ENCODE data around the gene THAP6.

THAP6 gene

DNA sequence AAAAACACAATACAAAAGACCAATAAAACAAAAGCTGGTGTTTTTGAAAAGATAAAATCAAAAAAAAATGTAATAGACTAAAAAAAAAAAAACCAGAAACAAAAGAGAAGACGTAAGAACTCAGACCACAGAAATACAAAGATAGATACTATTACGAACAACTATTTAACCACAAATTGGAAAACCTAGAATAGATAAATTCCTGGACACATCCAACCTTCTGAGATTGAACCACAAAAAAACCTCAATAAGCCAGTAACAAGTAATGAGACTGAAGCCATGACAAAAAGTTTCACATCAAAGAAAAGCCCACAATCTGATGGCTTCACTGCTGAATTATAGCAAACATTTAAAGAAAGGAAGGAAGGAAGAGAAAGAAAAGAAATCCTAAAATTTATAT is 16.2 kb upstream of the THAP6 start:
- Histone ChIP-seq H3K4me1 (ENCODE audit: control insufficient read depth, insufficient read depth, low read length) (no peaks in the 10 kb centered on the region), H3K9me3 (ENCODE audit: control insufficient read depth, insufficient read depth, low read depth, low read length) (no peaks in the 10 kb centered on the region), H3K36me3 (ENCODE audit: control insufficient read depth in 2 of 2, insufficient read depth in 1 of 2, low read length in 2 of 2) (peaks cover 4 to 31% of the 10 kb centered on the region in 2 experiments; a peak in 2 of 3 replicates), H3K27ac (ENCODE audit: extremely low read depth, low read depth, low read length) (no peak overlapping the region), H3K4me3 (ENCODE audit: low read depth, low read length) (no peak overlapping the region)
- CTCF ChIA-PET = interaction anchor here (0.7 kb wide), 1 partner anchor 22 kb away, joined by 3 read pairs; no protein-coding TSS in a partner anchor
- TF ChIP-seq ZSCAN30 (tag by site-specific recombination; IDR thresholded peaks at IDR 0.05) = no peak
- no peak for TF ChIP-seq PRDM1 (tag by site-specific recombination; IDR thresholded peaks at IDR 0.05)
- no peak for TF ChIP-seq ZNF664 (tag by site-specific recombination; IDR thresholded peaks at IDR 0.05)
- no peak for TF ChIP-seq SP7 (tag by site-specific recombination; IDR thresholded peaks at IDR 0.05)
- TF ChIP-seq, protein P1, sequence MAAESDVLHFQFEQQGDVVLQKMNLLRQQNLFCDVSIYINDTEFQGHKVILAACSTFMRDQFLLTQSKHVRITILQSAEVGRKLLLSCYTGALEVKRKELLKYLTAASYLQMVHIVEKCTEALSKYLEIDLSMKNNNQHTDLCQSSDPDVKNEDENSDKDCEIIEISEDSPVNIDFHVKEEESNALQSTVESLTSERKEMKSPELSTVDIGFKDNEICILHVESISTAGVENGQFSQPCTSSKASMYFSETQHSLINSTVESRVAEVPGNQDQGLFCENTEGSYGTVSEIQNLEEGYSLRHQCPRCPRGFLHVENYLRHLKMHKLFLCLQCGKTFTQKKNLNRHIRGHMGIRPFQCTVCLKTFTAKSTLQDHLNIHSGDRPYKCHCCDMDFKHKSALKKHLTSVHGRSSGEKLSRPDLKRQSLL (tag by site-specific recombination; IDR thresholded peaks at IDR 0.05) = no peak
- TF ChIP-seq ZNF747 (tag by site-specific recombination; IDR thresholded peaks at IDR 0.05) = no peak
- no peak for TF ChIP-seq FEZF1 (tag by site-specific recombination; IDR thresholded peaks at IDR 0.05)
- TF ChIP-seq ZNF549 (tag by site-specific recombination; IDR thresholded peaks at IDR 0.05) = no peak
- TF ChIP-seq ZSCAN16 (tag by site-specific recombination; IDR thresholded peaks at IDR 0.05) = no peak
- no peak for TF ChIP-seq ZNF600 (tag by site-specific recombination; IDR thresholded peaks at IDR 0.05)
- no peak for TF ChIP-seq ZNF394 (tag by site-specific recombination; IDR thresholded peaks at IDR 0.05; ENCODE audit: borderline replicate concordance)
- no peak for TF ChIP-seq KLF10 (tag by site-specific recombination; IDR thresholded peaks at IDR 0.05)
- no peak for TF ChIP-seq ZNF121 (tag by site-specific recombination; IDR thresholded peaks at IDR 0.05)
- TF ChIP-seq, protein P2, sequence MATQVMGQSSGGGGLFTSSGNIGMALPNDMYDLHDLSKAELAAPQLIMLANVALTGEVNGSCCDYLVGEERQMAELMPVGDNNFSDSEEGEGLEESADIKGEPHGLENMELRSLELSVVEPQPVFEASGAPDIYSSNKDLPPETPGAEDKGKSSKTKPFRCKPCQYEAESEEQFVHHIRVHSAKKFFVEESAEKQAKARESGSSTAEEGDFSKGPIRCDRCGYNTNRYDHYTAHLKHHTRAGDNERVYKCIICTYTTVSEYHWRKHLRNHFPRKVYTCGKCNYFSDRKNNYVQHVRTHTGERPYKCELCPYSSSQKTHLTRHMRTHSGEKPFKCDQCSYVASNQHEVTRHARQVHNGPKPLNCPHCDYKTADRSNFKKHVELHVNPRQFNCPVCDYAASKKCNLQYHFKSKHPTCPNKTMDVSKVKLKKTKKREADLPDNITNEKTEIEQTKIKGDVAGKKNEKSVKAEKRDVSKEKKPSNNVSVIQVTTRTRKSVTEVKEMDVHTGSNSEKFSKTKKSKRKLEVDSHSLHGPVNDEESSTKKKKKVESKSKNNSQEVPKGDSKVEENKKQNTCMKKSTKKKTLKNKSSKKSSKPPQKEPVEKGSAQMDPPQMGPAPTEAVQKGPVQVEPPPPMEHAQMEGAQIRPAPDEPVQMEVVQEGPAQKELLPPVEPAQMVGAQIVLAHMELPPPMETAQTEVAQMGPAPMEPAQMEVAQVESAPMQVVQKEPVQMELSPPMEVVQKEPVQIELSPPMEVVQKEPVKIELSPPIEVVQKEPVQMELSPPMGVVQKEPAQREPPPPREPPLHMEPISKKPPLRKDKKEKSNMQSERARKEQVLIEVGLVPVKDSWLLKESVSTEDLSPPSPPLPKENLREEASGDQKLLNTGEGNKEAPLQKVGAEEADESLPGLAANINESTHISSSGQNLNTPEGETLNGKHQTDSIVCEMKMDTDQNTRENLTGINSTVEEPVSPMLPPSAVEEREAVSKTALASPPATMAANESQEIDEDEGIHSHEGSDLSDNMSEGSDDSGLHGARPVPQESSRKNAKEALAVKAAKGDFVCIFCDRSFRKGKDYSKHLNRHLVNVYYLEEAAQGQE (tag by site-specific recombination; IDR thresholded peaks at IDR 0.05) = no peak
- TF ChIP-seq ZFHX2 (tag by site-specific recombination; conservative IDR thresholded peaks at IDR 0.05) = no peak
- TF ChIP-seq, protein P3, sequence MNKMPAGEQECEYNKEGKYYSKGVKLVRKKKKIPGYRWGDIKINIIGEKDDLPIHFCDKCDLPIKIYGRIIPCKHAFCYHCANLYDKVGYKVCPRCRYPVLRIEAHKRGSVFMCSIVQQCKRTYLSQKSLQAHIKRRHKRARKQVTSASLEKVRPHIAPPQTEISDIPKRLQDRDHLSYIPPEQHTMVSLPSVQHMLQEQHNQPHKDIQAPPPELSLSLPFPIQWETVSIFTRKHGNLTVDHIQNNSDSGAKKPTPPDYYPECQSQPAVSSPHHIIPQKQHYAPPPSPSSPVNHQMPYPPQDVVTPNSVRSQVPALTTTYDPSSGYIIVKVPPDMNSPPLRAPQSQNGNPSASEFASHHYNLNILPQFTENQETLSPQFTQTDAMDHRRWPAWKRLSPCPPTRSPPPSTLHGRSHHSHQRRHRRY (tag by site-specific recombination; IDR thresholded peaks at IDR 0.05) = no peak
- TF ChIP-seq ZBTB48 (tag by site-specific recombination; IDR thresholded peaks at IDR 0.05) = no peak
- POLR2A ChIA-PET = no interaction called here

DNA sequence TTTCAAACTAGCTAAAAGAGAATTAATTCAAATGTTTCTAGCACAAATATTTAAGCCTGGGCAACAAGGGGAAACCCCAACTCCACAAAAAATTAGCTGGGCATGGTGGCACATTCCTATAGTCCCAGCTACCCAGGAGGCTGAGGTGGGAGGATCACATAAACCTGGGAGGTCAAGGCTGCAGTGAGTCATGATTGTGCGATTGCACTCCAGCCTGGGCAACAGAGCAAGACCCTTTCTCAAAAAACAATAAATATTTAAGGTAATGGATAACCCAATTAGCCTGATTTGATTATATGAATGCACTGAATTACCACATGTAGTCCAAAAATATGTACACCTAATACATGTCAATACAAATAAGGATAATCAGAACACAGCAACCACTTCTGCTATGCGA is 14.4 kb upstream of the THAP6 start:
- H3K9me3 ChIP-seq (ENCODE audit: control insufficient read depth, insufficient read depth, low read depth, low read length) = no peaks in the 10 kb centered on the region
- H3K36me3 ChIP-seq (ENCODE audit: control insufficient read depth in 2 of 2, insufficient read depth in 1 of 2, low read length in 2 of 2) = peaks cover 4 to 41% of the 10 kb centered on the region in 2 experiments
- H3K4me1 ChIP-seq (ENCODE audit: control insufficient read depth, insufficient read depth, low read length) = no peaks in the 10 kb centered on the region
- no peak overlapping the region for H3K4me3 ChIP-seq (ENCODE audit: low read depth, low read length)
- ChIA-PET POLR2A (no interaction called here), CTCF (interaction anchor here (0.7 to 0.9 kb wide), 2 partner anchors 10 to 40 kb away, joined by 3 to 4 read pairs; no protein-coding TSS in a partner anchor)
- H3K27ac ChIP-seq (ENCODE audit: extremely low read depth, low read depth, low read length) = no peak overlapping the region
- no peak for TF ChIP-seq ZSCAN16 (tag by site-specific recombination; IDR thresholded peaks at IDR 0.05)
- TF ChIP-seq ZNF423 (tag by site-specific recombination; IDR thresholded peaks at IDR 0.05) = no peak
- no peak for TF ChIP-seq GLI2 (tag by site-specific recombination; IDR thresholded peaks at IDR 0.05; ENCODE audit: borderline replicate concordance, low read depth)
- TF ChIP-seq, protein P4, sequence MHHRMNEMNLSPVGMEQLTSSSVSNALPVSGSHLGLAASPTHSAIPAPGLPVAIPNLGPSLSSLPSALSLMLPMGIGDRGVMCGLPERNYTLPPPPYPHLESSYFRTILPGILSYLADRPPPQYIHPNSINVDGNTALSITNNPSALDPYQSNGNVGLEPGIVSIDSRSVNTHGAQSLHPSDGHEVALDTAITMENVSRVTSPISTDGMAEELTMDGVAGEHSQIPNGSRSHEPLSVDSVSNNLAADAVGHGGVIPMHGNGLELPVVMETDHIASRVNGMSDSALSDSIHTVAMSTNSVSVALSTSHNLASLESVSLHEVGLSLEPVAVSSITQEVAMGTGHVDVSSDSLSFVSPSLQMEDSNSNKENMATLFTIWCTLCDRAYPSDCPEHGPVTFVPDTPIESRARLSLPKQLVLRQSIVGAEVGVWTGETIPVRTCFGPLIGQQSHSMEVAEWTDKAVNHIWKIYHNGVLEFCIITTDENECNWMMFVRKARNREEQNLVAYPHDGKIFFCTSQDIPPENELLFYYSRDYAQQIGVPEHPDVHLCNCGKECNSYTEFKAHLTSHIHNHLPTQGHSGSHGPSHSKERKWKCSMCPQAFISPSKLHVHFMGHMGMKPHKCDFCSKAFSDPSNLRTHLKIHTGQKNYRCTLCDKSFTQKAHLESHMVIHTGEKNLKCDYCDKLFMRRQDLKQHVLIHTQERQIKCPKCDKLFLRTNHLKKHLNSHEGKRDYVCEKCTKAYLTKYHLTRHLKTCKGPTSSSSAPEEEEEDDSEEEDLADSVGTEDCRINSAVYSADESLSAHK (tag by site-specific recombination; IDR thresholded peaks at IDR 0.05) = no peak
- TF ChIP-seq GFI1B (tag by site-specific recombination; IDR thresholded peaks at IDR 0.05) = no peak
- TF ChIP-seq ZNF571 (tag by site-specific recombination; IDR thresholded peaks at IDR 0.05) = no peak
- TF ChIP-seq KLF10 (tag by site-specific recombination; IDR thresholded peaks at IDR 0.05) = no peak
- TF ChIP-seq, protein P5, sequence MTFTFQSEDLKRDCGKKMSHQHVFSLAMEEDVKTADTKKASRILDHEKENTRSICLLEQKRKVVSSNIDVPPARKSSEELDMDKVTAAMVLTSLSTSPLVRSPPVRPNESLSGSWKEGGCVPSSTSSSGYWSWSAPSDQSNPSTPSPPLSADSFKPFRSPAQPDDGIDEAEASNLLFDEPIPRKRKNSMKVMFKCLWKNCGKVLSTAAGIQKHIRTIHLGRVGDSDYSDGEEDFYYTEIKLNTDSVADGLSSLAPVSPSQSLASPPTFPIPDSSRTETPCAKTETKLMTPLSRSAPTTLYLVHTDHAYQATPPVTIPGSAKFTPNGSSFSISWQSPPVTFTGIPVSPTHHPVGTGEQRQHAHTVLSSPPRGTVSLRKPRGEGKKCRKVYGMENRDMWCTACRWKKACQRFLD (tag by site-specific recombination; IDR thresholded peaks at IDR 0.05) = no peak
- no peak for TF ChIP-seq GLI4 (tag by site-specific recombination; IDR thresholded peaks at IDR 0.05)
- TF ChIP-seq ZNF114 (tag by site-specific recombination; IDR thresholded peaks at IDR 0.05) = no peak
- no peak for TF ChIP-seq ZNF561 (tag by site-specific recombination; IDR thresholded peaks at IDR 0.05; ENCODE audit: borderline replicate concordance)
- TF ChIP-seq, protein P1 (tag by site-specific recombination; IDR thresholded peaks at IDR 0.05) = no peak

Measured in HEK293 (cell line).